Stimulated activated CD4-positive, alpha-beta T cell treated with anti-CD3 and anti-CD28 coated beads, Interleukin-15, amount 100 ng/mL, for 1 hour (primary cell): Measurements from ENCODE around the gene RNF181.
"Not testable (repeated sequence)": the region's sequence is repeated elsewhere in the genome, so short reads cannot be mapped to it uniquely, and the experiment has no call there.

Experiments
- DNase-seq, 2 donors: peaks; one replicate each; pipeline ENCODE4 v3.0.0-alpha.2; 2020; ENCODE audit warnings: low read depth in 1 of 2, low spot score in 1 of 2

The RNF181 gene

DNA sequence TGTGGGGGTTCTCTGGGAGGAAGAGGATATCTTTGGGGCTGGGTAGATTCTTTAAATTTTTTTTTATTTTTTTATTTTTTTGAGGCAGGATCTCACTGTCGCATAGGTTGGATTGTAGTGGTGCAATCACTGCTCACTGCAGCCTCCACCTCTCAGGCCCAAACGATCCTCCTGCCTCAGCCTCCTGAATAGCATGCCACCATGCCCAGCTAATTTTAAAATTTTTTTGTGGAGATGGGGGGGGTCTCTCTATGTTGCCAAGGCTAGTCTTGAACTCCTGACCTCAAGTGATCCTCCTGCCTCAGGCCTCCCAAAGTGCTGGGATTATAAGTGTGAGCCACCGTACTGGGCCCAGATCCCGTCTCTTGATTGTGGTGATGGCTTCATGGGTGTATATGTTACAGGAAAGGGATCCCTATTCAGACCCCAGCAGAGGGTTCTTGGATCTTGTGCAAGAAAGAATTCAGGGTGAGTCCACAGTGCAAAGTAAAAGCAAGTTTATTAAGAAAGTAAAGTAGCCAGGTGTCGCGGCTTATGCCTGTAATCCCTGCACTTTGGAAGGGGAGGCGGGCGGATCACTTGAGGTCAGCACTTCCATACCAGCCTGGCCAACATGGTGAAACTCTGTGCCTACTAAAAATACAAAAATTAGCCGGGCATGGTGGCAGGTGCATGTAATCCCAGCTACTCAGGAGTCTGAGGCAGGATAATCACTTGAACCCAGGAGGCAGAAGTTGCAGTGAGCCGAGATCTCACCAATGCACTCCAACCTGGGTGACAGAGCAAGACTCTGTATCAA, 18.4 kb downstream of the RNF181 start:
- DNase-seq: no peak

GRCh38 chr2:85614757-85615156, 19.2 kb downstream of the RNF181 start:
- not testable (repeated sequence) for DNase-seq

DNA sequence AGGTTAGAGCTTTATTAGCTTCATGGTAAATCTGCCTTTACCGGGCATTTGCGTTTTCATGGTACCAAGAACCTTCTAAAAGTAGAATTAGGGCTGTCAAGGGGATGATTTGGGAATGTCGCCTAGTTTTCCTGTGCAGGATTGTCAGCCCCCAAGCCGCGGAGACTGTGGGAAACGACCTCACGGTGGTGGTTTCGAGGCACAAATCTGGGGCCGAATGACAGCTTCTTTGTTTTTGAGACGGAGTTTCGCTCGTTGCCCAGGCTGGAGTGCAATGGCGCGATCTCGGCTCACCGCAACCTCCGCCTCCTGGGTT, 19.8 kb downstream of the RNF181 start:
- no peak for DNase-seq

DNA sequence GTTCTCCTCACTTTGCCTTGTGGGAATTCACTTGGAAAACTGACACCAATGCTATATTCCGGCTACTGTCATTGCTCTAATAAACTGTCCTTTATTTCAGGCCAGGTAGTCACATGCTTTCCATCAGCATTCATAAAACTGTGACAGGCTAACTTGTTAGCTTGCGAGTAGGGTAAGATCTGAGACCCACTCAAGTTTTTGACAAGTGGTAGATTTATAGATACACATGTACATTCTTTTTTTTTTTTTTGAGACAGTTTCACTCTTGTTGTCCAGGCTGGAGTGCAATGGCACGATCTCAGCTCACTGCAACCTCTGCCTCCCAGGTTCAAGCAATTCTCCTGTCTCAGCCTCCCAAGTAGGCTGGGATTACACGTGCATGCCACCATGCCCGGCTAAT, 22.2 kb downstream of the RNF181 start:
- not testable (repeated sequence) for DNase-seq

- no peak for DNase-seq
Measured at GRCh38 chr2:85619617-85620016, 24.1 kb downstream of the RNF181 start.

DNA sequence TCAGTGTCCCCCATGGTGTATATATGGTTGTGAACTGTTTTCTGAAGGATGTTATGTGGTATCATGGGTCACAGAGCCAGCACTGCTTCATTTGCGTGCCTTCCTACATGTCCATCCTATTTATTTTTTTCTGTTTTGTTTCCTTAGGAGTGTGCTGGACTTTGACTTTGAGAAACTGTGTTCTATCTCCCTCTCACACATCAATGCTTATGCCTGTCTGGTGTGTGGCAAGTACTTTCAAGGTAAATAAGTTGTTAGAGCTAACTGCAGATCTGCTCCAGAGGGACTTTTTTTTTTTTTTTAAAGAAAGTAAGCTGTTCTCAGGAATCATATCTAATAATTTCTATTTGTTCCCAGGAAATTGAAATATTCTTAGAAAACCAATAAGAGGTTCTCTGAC, 25.8 kb downstream of the RNF181 start:
- DNase-seq: no peak

GRCh38 chr2:85623991-85624390, 28.4 kb downstream of the RNF181 start:
- DNase-seq: no peak

DNA sequence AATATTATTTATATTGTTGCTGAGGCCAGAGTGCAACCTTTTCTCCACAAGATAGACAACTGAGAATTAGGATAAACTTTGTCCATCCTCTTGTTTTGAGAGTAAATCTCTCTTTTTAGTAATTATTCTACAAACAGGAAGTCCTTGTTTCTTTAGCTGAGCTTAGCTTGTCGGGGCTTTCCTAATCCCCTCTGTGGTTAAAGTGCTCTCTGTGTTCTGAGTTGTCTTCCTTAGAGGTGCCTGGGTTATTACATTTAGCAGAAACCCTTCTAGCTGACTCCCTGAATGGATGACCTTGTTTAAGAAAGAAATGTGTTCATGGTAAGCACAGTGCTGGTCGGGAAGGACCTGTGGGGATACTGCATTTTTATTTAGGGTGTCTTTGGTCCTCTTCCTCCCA, 33.1 kb downstream of the RNF181 start:
- DNase-seq: no peak

GRCh38 chr2:85631316-85631715, 35.8 kb downstream of the RNF181 start:
- no peak for DNase-seq

- no peak for DNase-seq
Measured at GRCh38 chr2:85635011-85635410, 39.5 kb downstream of the RNF181 start.

DNA sequence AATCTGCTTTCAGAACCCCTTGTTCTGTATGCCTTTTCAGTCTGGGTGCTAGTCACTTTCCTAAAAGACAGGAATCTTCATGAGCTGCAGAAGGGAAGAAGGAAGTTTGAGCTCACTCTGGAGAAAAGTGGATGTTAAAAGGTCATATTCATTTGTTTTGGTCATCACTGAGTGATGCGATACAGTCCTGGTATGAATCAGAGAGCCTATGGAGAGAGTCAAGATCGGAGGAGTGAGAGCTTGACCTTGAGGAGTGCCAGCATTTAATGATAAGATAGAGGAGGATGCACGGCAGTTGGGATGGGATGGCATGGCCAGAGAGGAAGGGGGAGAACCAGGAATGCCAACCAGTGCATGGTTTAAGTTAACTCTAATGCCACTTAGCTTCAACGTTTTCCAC, 40.1 kb downstream of the RNF181 start:
- DNase-seq: no peak

DNA sequence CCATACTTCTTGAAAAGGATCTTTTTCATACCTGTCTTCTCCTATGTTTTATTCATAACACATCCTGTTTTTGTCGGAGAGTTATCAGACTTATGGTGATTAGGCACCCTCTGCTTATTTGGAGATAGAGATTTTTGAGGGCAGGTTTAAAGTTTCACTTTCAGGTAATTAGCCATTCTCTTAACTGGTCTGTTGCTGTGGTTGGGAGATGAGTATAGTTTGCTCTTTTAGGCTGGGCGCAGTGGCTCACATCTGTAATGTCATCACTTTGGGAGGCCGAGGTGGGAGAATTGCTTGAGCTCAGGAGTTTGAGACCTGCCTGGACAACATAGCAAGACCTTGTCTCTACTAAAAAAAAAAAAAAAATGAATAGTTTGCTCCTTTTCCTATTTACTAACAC, 47.2 kb downstream of the RNF181 start:
- DNase-seq: no peak

GRCh38 chr2:85644909-85645308, 49.4 kb downstream of the RNF181 start:
- DNase-seq: no peak

DNA sequence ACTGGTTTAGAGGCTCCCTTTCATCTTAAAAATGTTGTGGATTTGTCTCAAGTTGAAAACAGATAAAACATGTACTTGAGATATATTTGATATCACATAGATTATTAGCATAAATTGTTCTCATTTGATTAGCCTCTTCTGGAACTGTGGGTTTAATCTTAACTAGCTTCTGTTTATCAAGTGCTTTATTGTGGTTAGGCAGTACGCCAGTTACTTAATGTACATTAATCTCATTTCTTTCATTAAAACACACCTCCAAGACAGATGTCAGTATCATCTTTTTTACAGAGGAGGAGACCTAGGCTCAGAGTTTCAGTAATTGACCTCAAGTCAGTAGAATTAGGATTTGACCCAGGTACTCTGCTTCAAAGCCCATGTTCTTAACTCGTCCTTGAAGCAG, 50.6 kb downstream of the RNF181 start:
- DNase-seq: no peak
